ENCODE data around the gene HDAC4.

HDAC4 gene

DNA sequence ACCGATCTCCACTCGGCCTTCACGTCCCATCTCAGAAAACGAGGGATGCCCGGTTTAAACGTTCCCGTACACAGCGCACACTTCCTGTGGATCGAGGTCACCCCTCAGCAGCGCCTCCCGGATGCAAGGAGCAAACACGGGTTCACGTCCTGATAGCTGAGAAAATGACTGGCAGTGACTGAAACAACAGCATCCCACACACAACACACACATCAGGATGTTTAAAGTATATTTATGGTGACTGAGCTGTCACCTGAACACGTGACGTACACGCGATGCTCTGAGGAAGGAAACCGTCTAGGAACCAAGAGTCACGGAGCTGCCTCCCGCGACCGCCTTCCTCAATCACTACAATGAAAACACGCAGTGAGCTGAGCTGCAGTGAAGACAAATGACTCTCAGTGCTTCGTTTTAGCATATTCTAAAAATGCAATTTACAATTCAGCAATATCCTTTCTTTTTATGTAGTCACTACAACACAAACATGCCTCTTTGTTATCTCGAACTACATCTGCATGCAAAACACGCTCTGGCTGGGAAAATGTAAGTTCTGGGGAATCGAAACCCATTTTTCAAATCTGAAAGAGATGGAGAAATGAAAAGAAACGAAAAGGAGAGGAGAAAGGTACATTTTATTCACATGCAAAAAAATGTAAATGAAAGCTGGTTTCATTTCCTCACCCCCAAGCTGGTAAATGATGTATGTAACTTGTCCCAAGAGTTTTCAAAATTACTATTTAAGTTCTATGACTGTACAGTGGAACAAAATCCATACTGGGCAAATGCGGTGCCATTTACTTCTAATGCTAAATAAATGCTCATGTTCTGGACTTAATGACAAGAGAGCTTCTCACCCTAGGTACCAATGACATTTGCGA, 19.8 kb downstream of the HDAC4 start:
- H3K4me2 ChIP-seq (ENCODE audit: low read depth, low read length, poor library complexity, severe bottlenecking): no peak overlapping the region
- no peaks in the 10 kb centered on the region for H3K27me3 ChIP-seq (ENCODE audit: insufficient read depth, low read length, poor library complexity, severe bottlenecking)
- H3K4me3 ChIP-seq (ENCODE audit: low read length, poor library complexity, severe bottlenecking): no peak overlapping the region
- no peaks in the 10 kb centered on the region for H3K4me1 ChIP-seq (ENCODE audit: insufficient read depth, low read length, poor library complexity, severe bottlenecking)
- H3K36me3 ChIP-seq (ENCODE audit: insufficient read depth, low read length): no peaks in the 10 kb centered on the region
- H3K79me2 ChIP-seq (ENCODE audit: insufficient read depth, low read length): no peaks in the 10 kb centered on the region
- no peak overlapping the region for H2AFZ ChIP-seq (ENCODE audit: low read length)
- no peaks in the 10 kb centered on the region for H3K9me2 ChIP-seq (replicated peaks; ENCODE audit: low read depth, low read length)
- H4K20me1 ChIP-seq (ENCODE audit: insufficient read depth, low read length, poor library complexity, severe bottlenecking): no peaks in the 10 kb centered on the region
- no peaks in the 10 kb centered on the region for H3K9me3 ChIP-seq (ENCODE audit: insufficient read depth, low read depth, low read length)
- no peak overlapping the region for H3K9ac ChIP-seq (ENCODE audit: low read depth, low read length, poor library complexity, severe bottlenecking)
- H3F3A ChIP-seq (ENCODE audit: low read depth): no peaks in the 10 kb centered on the region
- TF ChIP-seq EZH2phosphoT487 (IDR thresholded peaks at IDR 0.05; ENCODE audit: borderline replicate concordance): no peak
- TF ChIP-seq, protein P1, sequence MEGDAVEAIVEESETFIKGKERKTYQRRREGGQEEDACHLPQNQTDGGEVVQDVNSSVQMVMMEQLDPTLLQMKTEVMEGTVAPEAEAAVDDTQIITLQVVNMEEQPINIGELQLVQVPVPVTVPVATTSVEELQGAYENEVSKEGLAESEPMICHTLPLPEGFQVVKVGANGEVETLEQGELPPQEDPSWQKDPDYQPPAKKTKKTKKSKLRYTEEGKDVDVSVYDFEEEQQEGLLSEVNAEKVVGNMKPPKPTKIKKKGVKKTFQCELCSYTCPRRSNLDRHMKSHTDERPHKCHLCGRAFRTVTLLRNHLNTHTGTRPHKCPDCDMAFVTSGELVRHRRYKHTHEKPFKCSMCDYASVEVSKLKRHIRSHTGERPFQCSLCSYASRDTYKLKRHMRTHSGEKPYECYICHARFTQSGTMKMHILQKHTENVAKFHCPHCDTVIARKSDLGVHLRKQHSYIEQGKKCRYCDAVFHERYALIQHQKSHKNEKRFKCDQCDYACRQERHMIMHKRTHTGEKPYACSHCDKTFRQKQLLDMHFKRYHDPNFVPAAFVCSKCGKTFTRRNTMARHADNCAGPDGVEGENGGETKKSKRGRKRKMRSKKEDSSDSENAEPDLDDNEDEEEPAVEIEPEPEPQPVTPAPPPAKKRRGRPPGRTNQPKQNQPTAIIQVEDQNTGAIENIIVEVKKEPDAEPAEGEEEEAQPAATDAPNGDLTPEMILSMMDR (conservative IDR thresholded peaks at IDR 0.05; ENCODE audit: low read length): no peak

DNA sequence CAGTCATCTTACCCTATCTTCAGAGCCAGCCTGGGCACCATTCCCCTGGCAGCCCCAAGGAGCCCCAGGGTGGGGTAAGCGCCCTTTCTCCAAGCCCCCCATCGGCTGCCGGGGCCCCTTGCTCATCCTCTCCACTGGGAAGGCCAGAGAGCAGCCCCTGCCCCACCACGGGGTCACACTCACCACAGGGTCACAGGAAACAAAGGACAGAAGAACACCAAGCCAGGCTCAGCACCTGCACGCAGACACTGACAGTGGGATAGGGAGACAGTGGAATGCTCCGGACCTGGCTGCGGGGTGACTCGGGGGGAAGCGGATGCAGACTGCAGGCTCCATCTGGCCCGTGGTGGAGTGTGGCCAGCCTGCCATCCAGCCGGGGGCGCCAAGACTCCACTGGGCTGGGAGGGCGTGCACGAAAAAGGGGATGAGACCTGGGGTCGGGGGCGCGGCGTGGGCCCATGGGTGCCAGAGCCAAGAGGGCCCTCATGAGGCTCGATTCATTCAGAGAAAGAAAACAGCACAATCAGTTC, 21.1 kb downstream of the HDAC4 start:
- H3K4me1 ChIP-seq (ENCODE audit: insufficient read depth, low read length, poor library complexity, severe bottlenecking): no peaks in the 10 kb centered on the region
- no peaks in the 10 kb centered on the region for H4K20me1 ChIP-seq (ENCODE audit: insufficient read depth, low read length, poor library complexity, severe bottlenecking)
- no peak overlapping the region for H3K4me3 ChIP-seq (ENCODE audit: low read length, poor library complexity, severe bottlenecking)
- H3K9me3 ChIP-seq (ENCODE audit: insufficient read depth, low read depth, low read length): no peaks in the 10 kb centered on the region
- H3K9ac ChIP-seq (ENCODE audit: low read depth, low read length, poor library complexity, severe bottlenecking): no peak overlapping the region
- H3K79me2 ChIP-seq (ENCODE audit: insufficient read depth, low read length): no peaks in the 10 kb centered on the region
- no peak for TF ChIP-seq EZH2phosphoT487 (IDR thresholded peaks at IDR 0.05; ENCODE audit: borderline replicate concordance)
- TF ChIP-seq, protein P1 (conservative IDR thresholded peaks at IDR 0.05; ENCODE audit: low read length): no peak
- no peaks in the 10 kb centered on the region for H3K9me2 ChIP-seq (replicated peaks; ENCODE audit: low read depth, low read length)
- H2AFZ ChIP-seq (ENCODE audit: low read length): no peak overlapping the region
- H3K27me3 ChIP-seq (ENCODE audit: insufficient read depth, low read length, poor library complexity, severe bottlenecking): no peaks in the 10 kb centered on the region
- H3K4me2 ChIP-seq (ENCODE audit: low read depth, low read length, poor library complexity, severe bottlenecking): no peak overlapping the region
- H3F3A ChIP-seq (ENCODE audit: low read depth): no peaks in the 10 kb centered on the region
- H3K36me3 ChIP-seq (ENCODE audit: insufficient read depth, low read length): no peaks in the 10 kb centered on the region

DNA sequence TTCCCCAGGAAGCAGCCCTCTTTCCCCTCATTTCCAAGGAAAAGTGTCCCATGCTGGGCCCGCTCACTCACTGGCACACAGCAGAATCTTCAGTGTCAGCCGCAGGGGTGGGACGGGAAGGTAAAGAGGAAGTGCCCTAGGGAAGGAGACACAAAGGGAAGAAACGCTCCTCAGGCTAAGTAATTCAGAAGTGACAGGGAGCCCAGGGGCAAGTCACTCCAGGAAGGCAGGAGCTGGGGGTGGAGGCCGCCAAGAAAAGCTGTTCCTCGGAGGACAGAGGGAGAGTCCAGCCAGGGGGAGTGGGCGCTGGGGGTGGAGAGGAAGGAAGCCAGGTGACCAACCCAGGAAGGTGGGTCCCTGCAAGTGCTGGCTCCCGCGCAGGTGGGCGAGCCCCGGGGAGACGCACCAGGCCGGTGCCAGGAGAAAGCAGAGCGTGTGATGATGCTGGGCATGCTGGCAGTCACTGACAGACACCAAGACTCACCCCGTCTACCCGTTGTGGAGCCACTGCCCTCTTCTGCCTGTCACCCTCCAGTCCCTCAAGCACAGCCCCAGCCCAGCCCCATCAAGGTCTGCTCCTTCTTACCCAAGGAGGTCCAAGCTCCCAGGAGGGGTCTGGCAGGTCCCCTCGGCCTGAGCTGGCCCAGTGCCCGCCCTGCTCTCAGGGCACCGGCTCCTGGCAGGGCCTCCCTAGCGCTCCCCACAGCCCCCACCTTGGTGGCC, 21.7 kb downstream of the HDAC4 start:
- no peaks in the 10 kb centered on the region for H3K79me2 ChIP-seq (ENCODE audit: insufficient read depth, low read length)
- no peaks in the 10 kb centered on the region for H3K9me2 ChIP-seq (replicated peaks; ENCODE audit: low read depth, low read length)
- H3K4me2 ChIP-seq (ENCODE audit: low read depth, low read length, poor library complexity, severe bottlenecking): no peak overlapping the region
- no peak overlapping the region for H3K4me3 ChIP-seq (ENCODE audit: low read length, poor library complexity, severe bottlenecking)
- H3K36me3 ChIP-seq (ENCODE audit: insufficient read depth, low read length): no peaks in the 10 kb centered on the region
- H2AFZ ChIP-seq (ENCODE audit: low read length): no peak overlapping the region
- no peaks in the 10 kb centered on the region for H3F3A ChIP-seq (ENCODE audit: low read depth)
- no peaks in the 10 kb centered on the region for H4K20me1 ChIP-seq (ENCODE audit: insufficient read depth, low read length, poor library complexity, severe bottlenecking)
- H3K9ac ChIP-seq (ENCODE audit: low read depth, low read length, poor library complexity, severe bottlenecking): no peak overlapping the region
- no peaks in the 10 kb centered on the region for H3K4me1 ChIP-seq (ENCODE audit: insufficient read depth, low read length, poor library complexity, severe bottlenecking)
- no peaks in the 10 kb centered on the region for H3K27me3 ChIP-seq (ENCODE audit: insufficient read depth, low read length, poor library complexity, severe bottlenecking)
- H3K9me3 ChIP-seq (ENCODE audit: insufficient read depth, low read depth, low read length): no peaks in the 10 kb centered on the region
- no peak for TF ChIP-seq EZH2phosphoT487 (IDR thresholded peaks at IDR 0.05; ENCODE audit: borderline replicate concordance)
- TF ChIP-seq, protein P1 (conservative IDR thresholded peaks at IDR 0.05; ENCODE audit: low read length): no peak

Data from Loucy (cell line).